ENCODE results near the gene UFSP1.

- no peak for TF ChIP-seq CTCF (conservative IDR thresholded peaks at IDR 0.05 in 1 of 2, IDR thresholded peaks at IDR 0.05 in 1 of 2; ENCODE audit: extremely low read depth in 1 of 2, insufficient read depth in 1 of 2, low read depth in 1 of 2, low read length in 2 of 2)
- TF ChIP-seq EZH2 (IDR thresholded peaks at IDR 0.05; ENCODE audit: borderline replicate concordance, low read length) = no peak
Measured at GRCh38 chr7:100867040-100867775, 22.3 kb downstream of the UFSP1 start, which contains the start of gene TRIP6.

Measured in mammary epithelial cell (primary cell).